ENCODE measurements around the gene KIAA1614.

DNA sequence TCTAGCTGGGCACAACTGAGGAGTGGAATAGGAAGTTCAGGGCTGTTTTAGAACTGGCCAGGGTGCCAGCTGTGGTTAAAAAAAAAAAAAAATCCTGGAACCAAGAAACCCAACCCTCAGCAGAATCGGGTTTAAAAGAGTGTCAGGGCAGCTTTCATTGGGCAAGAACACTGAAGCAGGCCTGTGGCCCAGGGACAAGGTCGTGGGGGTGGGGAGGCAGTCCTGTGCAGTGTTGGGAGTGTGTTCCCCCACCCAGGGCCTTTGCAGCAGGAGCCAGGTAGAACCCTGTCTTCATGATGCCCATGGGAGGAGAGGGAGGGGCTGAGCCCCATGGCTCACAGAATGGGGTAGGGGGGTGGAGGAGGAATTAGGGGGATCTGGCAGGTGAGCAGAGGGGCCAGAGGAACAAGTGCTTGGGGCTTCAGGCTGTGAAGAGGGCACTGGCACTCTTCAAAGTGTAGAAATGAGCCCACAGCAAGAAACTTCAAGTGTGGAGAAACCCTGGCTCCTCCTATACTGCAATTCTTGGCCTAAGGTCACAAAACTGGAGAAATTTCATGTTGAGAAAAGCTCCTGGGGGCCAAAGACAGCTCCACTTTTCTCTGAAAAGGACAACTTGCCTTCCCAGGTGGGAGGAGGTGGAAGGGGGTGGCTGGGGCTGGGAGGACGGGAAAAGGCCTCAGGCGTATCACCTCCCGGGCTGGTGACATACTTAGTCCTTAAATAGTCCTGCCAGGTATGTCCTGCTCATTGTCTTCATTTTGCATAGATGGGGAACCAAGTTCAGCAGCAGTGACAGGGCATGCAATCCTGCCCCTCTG lies 39.3 kb downstream of the KIAA1614 start:
- TF ChIP-seq, protein P1, sequence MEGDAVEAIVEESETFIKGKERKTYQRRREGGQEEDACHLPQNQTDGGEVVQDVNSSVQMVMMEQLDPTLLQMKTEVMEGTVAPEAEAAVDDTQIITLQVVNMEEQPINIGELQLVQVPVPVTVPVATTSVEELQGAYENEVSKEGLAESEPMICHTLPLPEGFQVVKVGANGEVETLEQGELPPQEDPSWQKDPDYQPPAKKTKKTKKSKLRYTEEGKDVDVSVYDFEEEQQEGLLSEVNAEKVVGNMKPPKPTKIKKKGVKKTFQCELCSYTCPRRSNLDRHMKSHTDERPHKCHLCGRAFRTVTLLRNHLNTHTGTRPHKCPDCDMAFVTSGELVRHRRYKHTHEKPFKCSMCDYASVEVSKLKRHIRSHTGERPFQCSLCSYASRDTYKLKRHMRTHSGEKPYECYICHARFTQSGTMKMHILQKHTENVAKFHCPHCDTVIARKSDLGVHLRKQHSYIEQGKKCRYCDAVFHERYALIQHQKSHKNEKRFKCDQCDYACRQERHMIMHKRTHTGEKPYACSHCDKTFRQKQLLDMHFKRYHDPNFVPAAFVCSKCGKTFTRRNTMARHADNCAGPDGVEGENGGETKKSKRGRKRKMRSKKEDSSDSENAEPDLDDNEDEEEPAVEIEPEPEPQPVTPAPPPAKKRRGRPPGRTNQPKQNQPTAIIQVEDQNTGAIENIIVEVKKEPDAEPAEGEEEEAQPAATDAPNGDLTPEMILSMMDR (IDR thresholded peaks at IDR 0.05) = no peak
- no peak for TF ChIP-seq POLR2A (IDR thresholded peaks at IDR 0.05)
